ENCODE data around the gene EXOC8.
"Not testable (repeated sequence)": the region's sequence is repeated elsewhere in the genome, so short reads cannot be mapped to it uniquely, and the experiment has no call there.

EXOC8 gene

DNA sequence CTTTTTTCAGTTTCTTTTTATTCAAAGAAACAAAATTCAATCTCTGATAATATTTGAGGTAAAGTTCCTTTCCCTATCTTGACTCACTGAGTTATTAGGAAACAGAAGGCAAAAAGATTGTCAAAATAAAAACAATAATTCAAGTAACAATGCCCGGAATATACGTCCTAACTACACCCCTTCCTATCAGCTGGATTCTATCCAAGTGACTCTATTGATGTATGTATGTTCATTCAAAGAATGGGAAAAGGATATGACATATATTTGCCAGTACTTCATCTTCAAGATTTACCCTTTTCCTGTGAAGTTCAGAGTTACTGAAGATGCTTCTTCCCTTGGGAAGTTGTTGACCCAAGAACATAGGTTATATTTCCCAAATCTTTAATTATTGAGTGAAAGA, 14.2 kb upstream of the EXOC8 start:
- no peaks in the 10 kb centered on the region; the same call in 1 of the 2 replicates for H3K27me3 ChIP-seq (ENCODE audit: control insufficient read depth, insufficient read depth, low read length)
- DNase-seq (ENCODE audit: low read depth, low spot score), result no peak
- H3K36me3 ChIP-seq (ENCODE audit: control insufficient read depth, insufficient read depth, low read length), result no peaks in the 10 kb centered on the region; the same call in 1 of the 2 replicates
- no CpG with 5 or more reads among the region's 2 CpGs for WGBS (ENCODE audit: insufficient coverage, insufficient read length)
- H3K4me3 ChIP-seq (ENCODE audit: low read length), result no peak overlapping the region
- H3K27ac ChIP-seq (ENCODE audit: low read length), result no peak overlapping the region
- H3K9me3 ChIP-seq (ENCODE audit: control insufficient read depth, insufficient read depth, low read length), result no peaks in the 10 kb centered on the region
- no peaks in the 10 kb centered on the region for H3K4me1 ChIP-seq (ENCODE audit: control insufficient read depth, insufficient read depth, low read length)

GRCh38 chr1:231348856-231349255, 11.2 kb upstream of the EXOC8 start:
- not testable (repeated sequence) for H3K36me3 ChIP-seq (ENCODE audit: control insufficient read depth, insufficient read depth, low read length); DNase-seq (ENCODE audit: low read depth, low spot score); H3K27ac ChIP-seq (ENCODE audit: low read length); H3K4me3 ChIP-seq (ENCODE audit: low read length); H3K27me3 ChIP-seq (ENCODE audit: control insufficient read depth, insufficient read depth, low read length); H3K9me3 ChIP-seq (ENCODE audit: control insufficient read depth, insufficient read depth, low read length); H3K4me1 ChIP-seq (ENCODE audit: control insufficient read depth, insufficient read depth, low read length)
- no CpG with 5 or more reads among the region's 1 CpG for WGBS (ENCODE audit: insufficient coverage, insufficient read length)

- Histone ChIP-seq H3K4me1 (ENCODE audit: control insufficient read depth, insufficient read depth, low read length) (no peaks in the 10 kb centered on the region), H3K36me3 (ENCODE audit: control insufficient read depth, insufficient read depth, low read length) (peaks cover 2% of the 10 kb centered on the region; the same call in 1 of the 2 replicates), H3K9me3 (ENCODE audit: control insufficient read depth, insufficient read depth, low read length) (no peaks in the 10 kb centered on the region), H3K4me3 (ENCODE audit: low read length) (no peak overlapping the region), H3K27ac (ENCODE audit: low read length) (no peak overlapping the region), H3K27me3 (ENCODE audit: control insufficient read depth, insufficient read depth, low read length) (no peaks in the 10 kb centered on the region; the same call in 1 of the 2 replicates)
- WGBS (ENCODE audit: insufficient coverage, insufficient read length), result no CpG with 5 or more reads among the region's 4 CpGs
- DNase-seq (ENCODE audit: low read depth, low spot score), result no peak
Observed at GRCh38 chr1:231348442-231348841, 10.8 kb upstream of the EXOC8 start.

DNA sequence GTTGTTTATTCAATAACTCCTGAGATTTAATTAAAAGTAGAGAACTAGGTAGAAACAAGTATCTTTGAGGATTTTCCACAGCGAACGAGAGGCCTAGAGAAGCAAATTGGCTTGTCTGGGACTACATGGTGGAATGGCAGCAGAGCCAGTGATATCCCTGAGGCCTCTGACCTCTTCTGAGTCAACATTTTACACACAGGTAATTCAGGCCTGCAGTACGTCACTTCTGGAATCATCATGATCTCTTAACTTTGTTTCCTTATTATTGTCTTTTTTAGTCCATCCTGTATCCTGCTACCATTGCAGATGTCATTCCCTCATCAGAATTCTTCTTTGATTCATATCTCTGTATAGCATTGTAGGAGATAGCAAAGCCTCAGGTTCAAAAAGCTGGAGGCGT, 10.3 kb upstream of the EXOC8 start:
- Histone ChIP-seq H3K27ac (ENCODE audit: low read length) (no peak overlapping the region), H3K4me3 (ENCODE audit: low read length) (no peak overlapping the region), H3K27me3 (ENCODE audit: control insufficient read depth, insufficient read depth, low read length) (no peaks in the 10 kb centered on the region; the same call in 1 of the 2 replicates), H3K36me3 (ENCODE audit: control insufficient read depth, insufficient read depth, low read length) (peaks cover 2% of the 10 kb centered on the region; the same call in 1 of the 2 replicates), H3K4me1 (ENCODE audit: control insufficient read depth, insufficient read depth, low read length) (no peaks in the 10 kb centered on the region), H3K9me3 (ENCODE audit: control insufficient read depth, insufficient read depth, low read length) (no peaks in the 10 kb centered on the region)
- WGBS (ENCODE audit: insufficient coverage, insufficient read length), result no CpG with 5 or more reads among the region's 4 CpGs
- DNase-seq (ENCODE audit: low read depth, low spot score), result no peak

- H3K36me3 ChIP-seq (ENCODE audit: control insufficient read depth, insufficient read depth, low read length), result peaks cover 2% of the 10 kb centered on the region; the same call in 1 of the 2 replicates
- no peaks in the 10 kb centered on the region for H3K27me3 ChIP-seq (ENCODE audit: control insufficient read depth, insufficient read depth, low read length)
- H3K9me3 ChIP-seq (ENCODE audit: control insufficient read depth, insufficient read depth, low read length), result no peaks in the 10 kb centered on the region
- no peak overlapping the region for H3K4me3 ChIP-seq (ENCODE audit: low read length)
- no CpG with 5 or more reads among the region's 6 CpGs for WGBS (ENCODE audit: insufficient coverage, insufficient read length)
- H3K27ac ChIP-seq (ENCODE audit: low read length), result no peak overlapping the region
- no peak for DNase-seq (ENCODE audit: low read depth, low spot score)
- peaks cover 3% of the 10 kb centered on the region; the same call in 1 of the 2 replicates for H3K4me1 ChIP-seq (ENCODE audit: control insufficient read depth, insufficient read depth, low read length)
Observed at GRCh38 chr1:231340328-231341013, 2.8 kb upstream of the EXOC8 start.

- no peak for DNase-seq (ENCODE audit: low read depth, low spot score)
- H3K27me3 ChIP-seq (ENCODE audit: control insufficient read depth, insufficient read depth, low read length), result no peaks in the 10 kb centered on the region
- no peak within 1 kb of the TSS for H3K27ac ChIP-seq (ENCODE audit: low read length)
- WGBS (ENCODE audit: insufficient coverage, insufficient read length), result no CpG with 5 or more reads among the region's 43 CpGs
- H3K4me3 ChIP-seq (ENCODE audit: low read length), result peak within 1 kb of the TSS; percentile 83
- H3K36me3 ChIP-seq (ENCODE audit: control insufficient read depth, insufficient read depth, low read length), result peaks cover 1% of the 10 kb centered on the region; the same call in 1 of the 2 replicates
- peaks cover 3% of the 10 kb centered on the region; the same call in 1 of the 2 replicates for H3K4me1 ChIP-seq (ENCODE audit: control insufficient read depth, insufficient read depth, low read length)
- no peaks in the 10 kb centered on the region for H3K9me3 ChIP-seq (ENCODE audit: control insufficient read depth, insufficient read depth, low read length)
Observed at GRCh38 chr1:231338270-231339128, 847 bp upstream of the EXOC8 start, which contains the start of gene SPRTN. Gene SPRTN, plus strand, starts transcription at chr1:231338293. Its CDS starts 91 bp downstream, at chr1:231338384.

- Histone ChIP-seq H3K27me3 (ENCODE audit: control insufficient read depth, insufficient read depth, low read length) (no peaks in the 10 kb centered on the region), H3K4me3 (ENCODE audit: low read length) (peak overlapping the region; percentile 83), H3K9me3 (ENCODE audit: control insufficient read depth, insufficient read depth, low read length) (no peaks in the 10 kb centered on the region), H3K36me3 (ENCODE audit: control insufficient read depth, insufficient read depth, low read length) (no peaks in the 10 kb centered on the region; the same call in 1 of the 2 replicates), H3K4me1 (ENCODE audit: control insufficient read depth, insufficient read depth, low read length) (peaks cover 3% of the 10 kb centered on the region; the same call in 1 of the 2 replicates), H3K27ac (ENCODE audit: low read length) (no peak overlapping the region)
- no CpG with 5 or more reads among the region's 32 CpGs for WGBS (ENCODE audit: insufficient coverage, insufficient read length)
- no peak for DNase-seq (ENCODE audit: low read depth, low spot score)
Observed at GRCh38 chr1:231337043-231337471, 595 bp downstream of the EXOC8 start.

DNA sequence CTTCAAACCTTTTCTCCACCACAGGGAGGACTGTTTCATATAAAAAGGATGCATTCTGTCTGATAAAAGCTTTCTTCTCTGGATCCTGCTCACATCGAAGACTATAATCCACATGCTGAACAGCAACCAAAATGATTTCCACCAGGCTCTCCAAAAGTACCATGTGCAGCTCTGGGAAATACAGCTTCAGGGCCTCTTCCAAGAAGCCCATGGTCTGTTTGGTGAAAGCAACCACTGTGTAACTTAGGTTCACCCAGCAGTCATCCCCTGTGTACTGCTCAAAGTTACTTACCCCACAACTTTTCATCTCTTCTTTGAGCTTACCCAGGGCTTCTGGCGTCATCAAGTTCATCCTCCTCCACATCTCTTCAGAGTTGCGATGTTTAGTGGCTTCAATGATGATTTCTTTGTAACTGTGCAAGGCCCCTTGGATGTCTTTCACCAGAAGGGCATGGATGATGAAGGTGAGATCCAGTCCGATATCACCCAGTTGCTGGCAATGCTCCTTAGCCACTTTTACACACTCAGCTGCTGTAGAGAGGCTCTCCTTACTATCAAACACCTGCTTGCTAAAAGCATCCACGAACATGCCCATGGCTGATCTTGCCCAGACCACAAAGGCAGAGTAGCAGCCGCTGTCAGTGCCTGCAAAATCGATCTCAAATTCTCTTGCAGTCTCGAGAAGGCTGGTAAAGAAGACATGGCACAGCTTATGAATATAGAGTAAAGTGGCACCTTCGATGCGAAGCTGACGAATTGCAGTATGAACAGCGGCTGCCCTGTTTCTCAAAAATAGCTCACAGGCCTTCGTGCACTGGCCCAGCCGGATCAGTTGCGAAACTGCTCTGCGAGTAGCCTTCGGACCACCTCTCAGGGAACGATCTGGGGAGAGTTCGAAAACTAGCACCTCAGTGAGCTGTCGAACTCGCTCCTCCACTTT, 1.7 kb downstream of the EXOC8 start:
- no peak overlapping the region for H3K27ac ChIP-seq (ENCODE audit: low read length)
- peak overlapping the region; percentile 83; the same call in 1 of the 2 replicates for H3K4me3 ChIP-seq (ENCODE audit: low read length)
- H3K36me3 ChIP-seq (ENCODE audit: control insufficient read depth, insufficient read depth, low read length), result no peaks in the 10 kb centered on the region; the same call in 1 of the 2 replicates
- WGBS (ENCODE audit: insufficient coverage, insufficient read length), result no CpG with 5 or more reads among the region's 21 CpGs
- H3K4me1 ChIP-seq (ENCODE audit: control insufficient read depth, insufficient read depth, low read length), result peaks cover 3% of the 10 kb centered on the region; the same call in 1 of the 2 replicates
- no peak for DNase-seq (ENCODE audit: low read depth, low spot score)
- no peaks in the 10 kb centered on the region for H3K27me3 ChIP-seq (ENCODE audit: control insufficient read depth, insufficient read depth, low read length)
- H3K9me3 ChIP-seq (ENCODE audit: control insufficient read depth, insufficient read depth, low read length), result no peaks in the 10 kb centered on the region

GRCh38 chr1:231334952-231335351, 2.7 kb downstream of the EXOC8 start:
- H3K4me1 ChIP-seq (ENCODE audit: control insufficient read depth, insufficient read depth, low read length), result peaks cover 3% of the 10 kb centered on the region; the same call in 1 of the 2 replicates
- DNase-seq (ENCODE audit: low read depth, low spot score), result no peak
- no peak overlapping the region for H3K4me3 ChIP-seq (ENCODE audit: low read length)
- no peaks in the 10 kb centered on the region for H3K9me3 ChIP-seq (ENCODE audit: control insufficient read depth, insufficient read depth, low read length)
- no peaks in the 10 kb centered on the region; the same call in 1 of the 2 replicates for H3K36me3 ChIP-seq (ENCODE audit: control insufficient read depth, insufficient read depth, low read length)
- no CpG with 5 or more reads among the region's 6 CpGs for WGBS (ENCODE audit: insufficient coverage, insufficient read length)
- no peaks in the 10 kb centered on the region for H3K27me3 ChIP-seq (ENCODE audit: control insufficient read depth, insufficient read depth, low read length)
- no peak overlapping the region for H3K27ac ChIP-seq (ENCODE audit: low read length)
